ENCODE results near the gene CCDC39. TPM values are rescaled to one million over a fixed set of nuclear protein-coding genes. Genes with fewer than 3 reads are reported as not detected.

CCDC39 gene
- polyA plus RNA-seq, 1 of the 3 experiments (the other 2 are of a cell fraction) = not detected

DNA sequence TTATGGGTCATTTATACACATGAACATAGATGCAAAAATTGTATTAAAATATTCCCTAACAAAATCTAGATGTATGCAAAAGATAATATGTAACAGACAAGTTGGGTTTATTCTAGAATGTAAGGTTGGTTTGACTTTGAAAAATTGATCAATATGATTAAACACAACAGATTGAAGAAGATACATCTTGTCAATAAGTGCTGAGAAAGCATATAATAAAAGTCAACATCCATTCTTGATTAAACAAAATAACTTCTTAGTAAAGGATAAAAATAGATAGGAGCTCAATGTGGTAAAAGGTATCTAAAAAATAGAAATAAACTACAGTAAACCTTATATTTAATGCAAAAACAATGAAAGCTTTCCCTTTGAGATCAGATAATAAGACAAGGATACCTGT lies 38.3 kb downstream of the CCDC39 start:
- Histone ChIP-seq H3K27ac (ENCODE audit: low read depth in 2 of 2, low read length in 1 of 2) (no peak overlapping the region), H3K9ac (no peak overlapping the region), H4K20me1 (ENCODE audit: insufficient read depth) (no peaks in the 10 kb centered on the region), H3K4me3 (ENCODE audit: low read depth in 2 of 2, low read length in 1 of 2) (no peak overlapping the region), H3K36me3 (replicated peaks in 1 of 2; ENCODE audit: control insufficient read depth in 1 of 2, insufficient read depth in 2 of 2, low read length in 1 of 2) (no peaks in the 10 kb centered on the region), H3K4me1 (ENCODE audit: control insufficient read depth in 1 of 2, insufficient read depth in 2 of 2, low read depth in 1 of 2, low read length in 1 of 2) (no peaks in the 10 kb centered on the region), H3K79me2 (ENCODE audit: insufficient read depth) (no peaks in the 10 kb centered on the region), H3K27me3 (ENCODE audit: insufficient read depth) (no peaks in the 10 kb centered on the region), H3K9me3 (no peaks in the 10 kb centered on the region), H2AFZ (ENCODE audit: low read depth) (no peak overlapping the region), H3F3A (replicated peaks; ENCODE audit: insufficient read depth) (no peaks in the 10 kb centered on the region), H3K9me2 (no peaks in the 10 kb centered on the region), H3K4me2 (no peak overlapping the region)
- TF ChIP-seq POLR2AphosphoS5 (IDR thresholded peaks at IDR 0.05; ENCODE audit: low read depth, low read length) (no peak), FOSL2 (IDR thresholded peaks at IDR 0.05; ENCODE audit: borderline replicate concordance, low read depth) (no peak), SMC3 (IDR thresholded peaks at IDR 0.05; ENCODE audit: low read depth, low read length) (no peak), MEF2A (IDR thresholded peaks at IDR 0.05; ENCODE audit: borderline replicate concordance, low read depth) (no peak)
- TF ChIP-seq, protein P1, sequence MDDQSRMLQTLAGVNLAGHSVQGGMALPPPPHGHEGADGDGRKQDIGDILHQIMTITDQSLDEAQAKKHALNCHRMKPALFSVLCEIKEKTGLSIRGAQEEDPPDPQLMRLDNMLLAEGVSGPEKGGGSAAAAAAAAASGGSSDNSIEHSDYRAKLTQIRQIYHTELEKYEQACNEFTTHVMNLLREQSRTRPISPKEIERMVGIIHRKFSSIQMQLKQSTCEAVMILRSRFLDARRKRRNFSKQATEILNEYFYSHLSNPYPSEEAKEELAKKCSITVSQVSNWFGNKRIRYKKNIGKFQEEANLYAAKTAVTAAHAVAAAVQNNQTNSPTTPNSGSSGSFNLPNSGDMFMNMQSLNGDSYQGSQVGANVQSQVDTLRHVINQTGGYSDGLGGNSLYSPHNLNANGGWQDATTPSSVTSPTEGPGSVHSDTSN (IDR thresholded peaks at IDR 0.05) = no peak
- TF ChIP-seq, protein P2, sequence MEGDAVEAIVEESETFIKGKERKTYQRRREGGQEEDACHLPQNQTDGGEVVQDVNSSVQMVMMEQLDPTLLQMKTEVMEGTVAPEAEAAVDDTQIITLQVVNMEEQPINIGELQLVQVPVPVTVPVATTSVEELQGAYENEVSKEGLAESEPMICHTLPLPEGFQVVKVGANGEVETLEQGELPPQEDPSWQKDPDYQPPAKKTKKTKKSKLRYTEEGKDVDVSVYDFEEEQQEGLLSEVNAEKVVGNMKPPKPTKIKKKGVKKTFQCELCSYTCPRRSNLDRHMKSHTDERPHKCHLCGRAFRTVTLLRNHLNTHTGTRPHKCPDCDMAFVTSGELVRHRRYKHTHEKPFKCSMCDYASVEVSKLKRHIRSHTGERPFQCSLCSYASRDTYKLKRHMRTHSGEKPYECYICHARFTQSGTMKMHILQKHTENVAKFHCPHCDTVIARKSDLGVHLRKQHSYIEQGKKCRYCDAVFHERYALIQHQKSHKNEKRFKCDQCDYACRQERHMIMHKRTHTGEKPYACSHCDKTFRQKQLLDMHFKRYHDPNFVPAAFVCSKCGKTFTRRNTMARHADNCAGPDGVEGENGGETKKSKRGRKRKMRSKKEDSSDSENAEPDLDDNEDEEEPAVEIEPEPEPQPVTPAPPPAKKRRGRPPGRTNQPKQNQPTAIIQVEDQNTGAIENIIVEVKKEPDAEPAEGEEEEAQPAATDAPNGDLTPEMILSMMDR (IDR thresholded peaks at IDR 0.05) = no peak
- ChIA-PET CTCF (interaction anchor here (0.7 kb wide), 1 partner anchor 16 kb away, joined by 4 read pairs; no protein-coding TSS in a partner anchor), POLR2A (no interaction called here)
- no peak for DNase-seq

DNA sequence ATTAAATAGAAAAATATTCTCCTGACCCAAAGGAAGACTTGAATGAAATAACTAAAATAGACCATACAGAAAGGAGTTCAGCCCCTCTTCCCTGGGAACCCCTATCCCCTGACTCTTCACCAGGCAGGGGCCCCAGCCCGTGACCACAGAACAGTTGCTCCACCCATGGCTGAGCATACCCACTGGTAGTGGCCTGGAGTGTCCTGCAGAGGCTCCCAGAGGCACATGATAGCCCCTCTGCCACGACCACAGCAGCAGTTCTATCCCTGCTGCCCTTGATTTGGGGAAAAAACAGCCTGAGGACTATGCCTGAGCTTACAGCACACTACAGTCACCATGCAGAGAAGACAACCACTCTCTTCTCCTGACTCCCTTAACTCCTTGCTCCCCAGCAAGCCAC lies 45.6 kb downstream of the CCDC39 start:
- H3K27ac ChIP-seq (ENCODE audit: low read depth in 2 of 2, low read length in 1 of 2) = no peak overlapping the region
- no peak overlapping the region for H3K4me3 ChIP-seq (ENCODE audit: low read depth in 2 of 2, low read length in 1 of 2)
- H3K79me2 ChIP-seq (ENCODE audit: insufficient read depth) = no peaks in the 10 kb centered on the region
- no peak overlapping the region for H3K9ac ChIP-seq
- H3K4me2 ChIP-seq = no peak overlapping the region
- H4K20me1 ChIP-seq (ENCODE audit: insufficient read depth) = no peaks in the 10 kb centered on the region
- no peak for DNase-seq
- POLR2A ChIA-PET = no interaction called here
- no peaks in the 10 kb centered on the region for H3K9me2 ChIP-seq
- no CpG with 5 or more reads among the region's 2 CpGs for WGBS (ENCODE audit: low lambda C conversion rate)
- TF ChIP-seq EZH2phosphoT487 (IDR thresholded peaks at IDR 0.05; ENCODE audit: borderline replicate concordance, low read depth) (no peak), RAD21 (IDR thresholded peaks at IDR 0.05; ENCODE audit: low read length) (no peak; the same call in 1 of the 2 replicates), POLR2AphosphoS5 (IDR thresholded peaks at IDR 0.05; ENCODE audit: low read depth, low read length) (no peak), GATA2 (CRISPR knock-in tag; IDR thresholded peaks at IDR 0.05) (no peak), SMC3 (IDR thresholded peaks at IDR 0.05; ENCODE audit: low read depth, low read length) (no peak), RCOR1 (IDR thresholded peaks at IDR 0.05; ENCODE audit: low read length) (no peak), NFIC (IDR thresholded peaks at IDR 0.05; ENCODE audit: borderline replicate concordance) (no peak), RXRA (IDR thresholded peaks at IDR 0.05; ENCODE audit: borderline replicate concordance, low read depth) (no peak), NRF1 (IDR thresholded peaks at IDR 0.05; ENCODE audit: low read depth, low read length) (no peak), TCF12 (IDR thresholded peaks at IDR 0.05) (no peak), TAF1 (IDR thresholded peaks at IDR 0.05; ENCODE audit: borderline replicate concordance, low read depth, low read length) (no peak), SIN3A (IDR thresholded peaks at IDR 0.05; ENCODE audit: borderline replicate concordance, low read depth, low read length) (no peak), JUND (IDR thresholded peaks at IDR 0.05) (no peak), CHD2 (IDR thresholded peaks at IDR 0.05; ENCODE audit: low read length, partially characterized antibody) (no peak)
- TF ChIP-seq, protein P1 (IDR thresholded peaks at IDR 0.05) = no peak
- TF ChIP-seq, protein P3, sequence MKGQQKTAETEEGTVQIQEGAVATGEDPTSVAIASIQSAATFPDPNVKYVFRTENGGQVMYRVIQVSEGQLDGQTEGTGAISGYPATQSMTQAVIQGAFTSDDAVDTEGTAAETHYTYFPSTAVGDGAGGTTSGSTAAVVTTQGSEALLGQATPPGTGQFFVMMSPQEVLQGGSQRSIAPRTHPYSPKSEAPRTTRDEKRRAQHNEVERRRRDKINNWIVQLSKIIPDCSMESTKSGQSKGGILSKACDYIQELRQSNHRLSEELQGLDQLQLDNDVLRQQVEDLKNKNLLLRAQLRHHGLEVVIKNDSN (IDR thresholded peaks at IDR 0.05; ENCODE audit: borderline replicate concordance, low read depth) = no peak
- TF ChIP-seq, protein P4, sequence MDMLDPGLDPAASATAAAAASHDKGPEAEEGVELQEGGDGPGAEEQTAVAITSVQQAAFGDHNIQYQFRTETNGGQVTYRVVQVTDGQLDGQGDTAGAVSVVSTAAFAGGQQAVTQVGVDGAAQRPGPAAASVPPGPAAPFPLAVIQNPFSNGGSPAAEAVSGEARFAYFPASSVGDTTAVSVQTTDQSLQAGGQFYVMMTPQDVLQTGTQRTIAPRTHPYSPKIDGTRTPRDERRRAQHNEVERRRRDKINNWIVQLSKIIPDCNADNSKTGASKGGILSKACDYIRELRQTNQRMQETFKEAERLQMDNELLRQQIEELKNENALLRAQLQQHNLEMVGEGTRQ (IDR thresholded peaks at IDR 0.05; ENCODE audit: borderline replicate concordance, low read depth, low read length) = no peak
- no peaks in the 10 kb centered on the region for H3K9me3 ChIP-seq
- H3K36me3 ChIP-seq (replicated peaks in 1 of 2; ENCODE audit: control insufficient read depth in 1 of 2, insufficient read depth in 2 of 2, low read length in 1 of 2) = no peaks in the 10 kb centered on the region
- H3F3A ChIP-seq (replicated peaks; ENCODE audit: insufficient read depth) = no peaks in the 10 kb centered on the region
- no peaks in the 10 kb centered on the region for H3K27me3 ChIP-seq (ENCODE audit: insufficient read depth)
- CTCF ChIA-PET = interaction anchor here (0.9 kb wide), 1 partner anchor 18 kb away, joined by 3 read pairs; no protein-coding TSS in a partner anchor
- H3K4me1 ChIP-seq (ENCODE audit: control insufficient read depth in 1 of 2, insufficient read depth in 2 of 2, low read depth in 1 of 2, low read length in 1 of 2) = no peaks in the 10 kb centered on the region
- no peak overlapping the region for H2AFZ ChIP-seq (ENCODE audit: low read depth)
